Stimulated activated CD8-positive, alpha-beta memory T cell treated with anti-CD3 and anti-CD28 coated beads, Interleukin-7, amount 100 ng/mL, for 48 hours (primary cell): ENCODE results near the gene SSTR3.
"Not testable (repeated sequence)": the region's sequence is repeated elsewhere in the genome, so short reads cannot be mapped to it uniquely, and the experiment has no call there.

Source experiments
- DNase-seq, 2 donors: peaks; one replicate each; pipeline ENCODE4 v3.0.0-alpha.2; 2020; ENCODE audit warnings: low read depth in 1 of 2; ENCODE audit errors: extremely low read depth in 1 of 2

SSTR3 gene

GRCh38 chr22:37213218-37213855, 1.1 kb upstream of the SSTR3 start:
- DNase-seq: no peak

DNA sequence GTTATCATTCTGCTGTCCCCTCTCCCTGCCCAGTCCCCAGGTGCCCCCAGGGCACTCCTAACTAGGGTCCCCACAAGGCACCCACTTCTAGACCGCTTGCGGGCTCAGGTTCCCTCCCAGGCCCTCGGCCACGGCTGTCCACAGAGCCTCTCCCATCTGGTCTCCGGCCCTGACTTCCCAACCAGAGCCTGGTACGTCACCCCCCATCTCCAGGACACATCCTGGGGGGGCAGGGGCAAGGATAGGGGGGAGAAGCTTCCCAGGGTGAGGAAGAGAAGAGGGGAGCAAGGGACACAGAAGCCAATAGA, 457 bp downstream of the SSTR3 start:
- DNase-seq: no peak

- DNase-seq: no peak
Measured at GRCh38 chr22:37211075-37211865, 1.0 kb downstream of the SSTR3 start.

GRCh38 chr22:37210041-37210803, 2.1 kb downstream of the SSTR3 start:
- DNase-seq: no peak

DNA sequence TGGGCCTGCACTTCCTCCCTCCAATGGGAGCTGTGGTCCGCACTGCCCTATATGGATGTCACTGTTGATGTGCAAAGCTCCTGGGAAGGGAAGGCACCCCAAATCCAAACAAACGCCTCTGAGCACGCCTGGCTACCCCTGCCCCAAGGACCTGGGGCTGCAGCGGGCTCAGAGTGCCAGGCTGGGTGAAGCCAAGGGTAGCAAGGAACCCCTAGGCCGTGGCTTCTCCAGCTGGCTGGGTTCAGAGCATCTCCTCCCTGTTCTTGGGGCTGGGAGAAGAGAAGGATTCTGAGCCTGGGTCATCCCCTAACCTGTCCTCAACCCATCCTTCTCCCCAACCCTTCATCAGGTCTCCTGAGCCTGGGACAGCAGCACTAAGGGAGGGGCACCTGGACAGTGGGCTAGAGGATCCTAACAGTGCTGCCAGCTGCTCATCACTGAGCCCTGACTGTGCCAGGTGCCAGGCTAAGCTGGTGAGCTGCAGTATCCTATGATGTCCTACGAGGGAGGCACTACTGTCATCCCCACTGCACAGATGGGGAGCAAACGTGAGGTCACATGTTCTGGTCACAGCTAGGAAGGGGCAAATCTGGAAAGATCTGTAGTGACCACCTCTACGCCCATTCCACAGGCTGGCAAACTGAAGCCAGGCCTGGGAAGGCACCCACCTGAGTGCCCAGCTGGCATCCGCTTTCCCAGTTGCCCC, 3.0 kb downstream of the SSTR3 start:
- no peak for DNase-seq

GRCh38 chr22:37208401-37209139, 3.7 kb downstream of the SSTR3 start:
- DNase-seq: no peak

DNA sequence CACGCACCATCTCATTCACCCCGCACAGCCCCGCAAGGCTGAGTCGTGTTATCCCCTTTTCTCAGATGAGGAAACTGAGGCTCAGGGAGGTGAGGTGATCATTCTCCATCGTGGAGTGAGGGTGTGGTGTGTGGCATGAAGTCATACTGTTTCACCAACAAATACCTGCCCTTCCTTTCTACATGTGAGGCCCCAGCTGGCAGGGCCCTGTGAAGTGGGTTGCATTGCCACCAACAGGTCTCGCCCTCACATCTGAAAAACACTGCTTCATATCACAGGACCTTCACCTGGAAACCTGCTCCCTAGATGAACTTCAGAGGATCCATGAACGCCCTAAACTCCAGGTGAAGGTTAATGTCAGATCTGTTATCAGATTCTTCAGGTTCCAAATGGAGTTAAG, 4.3 kb downstream of the SSTR3 start:
- DNase-seq: no peak

GRCh38 chr22:37206841-37207821, 5.1 kb downstream of the SSTR3 start:
- no peak for DNase-seq

DNA sequence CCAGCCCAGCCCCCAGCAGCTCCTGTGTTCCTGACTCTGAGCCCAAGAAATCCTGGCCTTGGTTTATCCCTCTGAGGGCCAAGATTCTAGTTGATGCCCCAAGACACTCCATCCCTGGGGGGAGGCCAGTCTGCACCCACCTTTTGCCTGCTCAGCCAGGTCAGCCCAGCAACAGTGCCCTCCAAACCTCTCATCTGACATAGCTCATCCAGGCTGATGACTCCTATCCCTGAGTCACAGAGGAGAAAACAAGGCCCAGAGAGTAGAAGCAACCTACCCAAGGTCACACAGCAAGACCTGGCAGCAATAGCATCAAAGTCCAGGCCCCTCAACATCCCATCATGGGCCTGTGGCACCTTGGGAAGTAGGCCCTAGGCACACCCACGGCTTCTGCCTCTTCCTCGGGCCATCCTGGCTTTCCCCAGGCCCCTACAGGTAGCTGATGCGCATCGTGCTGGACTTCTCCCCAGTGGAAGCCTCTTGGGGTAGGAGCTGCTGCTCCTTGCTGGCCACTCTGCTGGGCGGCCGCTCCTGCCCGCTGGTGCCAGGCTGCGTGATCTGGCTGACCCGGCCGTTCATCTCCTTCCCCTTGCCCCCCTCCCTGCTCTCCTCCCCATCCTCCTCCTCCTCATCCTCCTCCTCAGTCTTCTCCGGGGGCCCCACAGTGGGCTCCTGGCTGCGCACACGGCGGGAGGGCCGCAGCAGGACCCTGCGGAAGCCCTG, 6.0 kb downstream of the SSTR3 start:
- DNase-seq: no peak

DNA sequence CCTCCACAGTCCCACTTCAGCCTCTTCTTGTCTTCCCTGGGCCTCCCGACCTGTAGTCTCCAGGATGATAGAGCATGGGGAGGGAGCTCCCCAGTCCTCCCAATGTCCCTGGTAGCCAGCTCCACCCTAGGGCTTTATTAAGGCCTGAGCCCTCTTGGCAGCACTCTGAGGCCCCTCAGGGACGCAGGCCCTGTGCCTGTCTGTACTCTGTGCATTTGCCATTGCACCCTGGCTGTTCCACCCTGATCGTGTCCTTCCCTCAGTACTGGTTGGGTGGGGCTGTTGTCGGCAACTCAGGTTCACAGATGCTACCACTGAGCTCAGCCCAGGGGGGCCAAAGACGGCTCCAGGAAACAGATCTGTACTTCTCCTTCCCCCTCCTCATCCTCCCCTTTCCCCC, 7.2 kb downstream of the SSTR3 start:
- no peak for DNase-seq

DNA sequence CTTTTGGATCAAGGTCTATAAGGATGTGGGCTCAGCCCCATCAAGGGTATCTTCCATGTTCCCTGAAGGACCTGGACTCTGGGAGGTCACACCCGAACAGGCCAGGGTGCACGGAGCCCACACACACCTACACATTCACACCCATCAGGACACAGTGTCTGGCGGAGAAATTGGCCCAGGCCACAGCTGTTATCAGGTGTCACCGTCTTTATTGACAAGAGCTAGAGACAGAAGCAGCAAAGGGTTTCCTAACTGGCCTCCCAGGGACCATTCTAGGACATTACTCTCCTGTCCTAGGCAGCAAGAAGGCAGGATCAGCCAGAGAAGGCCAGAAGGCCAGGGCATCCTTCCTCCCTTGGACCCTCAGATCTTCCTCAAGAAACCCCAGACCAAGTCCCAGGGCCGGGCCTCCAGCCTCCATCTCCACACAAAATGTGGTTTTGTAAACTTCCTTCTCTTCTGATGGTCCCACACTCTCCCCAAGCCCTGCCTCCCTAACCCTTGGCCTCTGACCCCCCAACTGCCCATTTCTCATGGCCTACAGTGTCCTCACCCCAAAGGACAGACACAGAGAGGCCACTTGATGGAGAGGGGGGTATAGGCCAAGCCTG, 8.1 kb downstream of the SSTR3 start:
- no peak for DNase-seq

DNA sequence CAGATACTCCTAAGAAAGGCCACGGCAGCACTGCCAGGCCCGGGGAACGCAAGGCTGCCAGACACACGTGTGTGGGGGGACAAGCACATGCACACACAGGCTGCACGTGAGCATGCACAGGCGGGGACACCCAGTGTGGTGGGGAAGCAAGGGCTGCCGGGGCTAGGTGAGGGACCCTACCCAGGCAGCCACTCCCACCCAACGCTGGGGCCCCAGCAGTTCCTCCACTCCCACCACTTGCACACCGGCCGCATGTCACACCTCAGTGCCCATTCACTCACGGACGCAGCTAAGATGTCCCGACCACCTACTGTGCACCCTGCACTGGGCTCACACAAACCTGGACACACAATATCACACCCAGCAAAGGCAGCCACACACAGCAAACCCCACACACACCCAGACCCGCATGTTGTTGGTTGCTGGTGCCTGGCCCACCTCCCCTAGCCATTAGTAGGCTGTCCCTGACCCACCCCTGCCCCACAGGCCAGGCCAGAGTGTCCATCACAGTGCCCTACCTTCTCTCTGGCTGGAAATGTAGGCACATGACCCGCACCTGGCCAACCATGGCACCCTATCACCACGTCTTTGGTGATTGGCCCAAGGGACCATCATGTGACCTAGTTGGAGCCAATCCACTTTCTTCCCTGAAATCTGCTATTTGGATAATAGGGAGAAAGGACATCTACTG, 8.8 kb downstream of the SSTR3 start:
- DNase-seq: no peak

GRCh38 chr22:37202716-37203115, 9.6 kb downstream of the SSTR3 start:
- DNase-seq: no peak

DNA sequence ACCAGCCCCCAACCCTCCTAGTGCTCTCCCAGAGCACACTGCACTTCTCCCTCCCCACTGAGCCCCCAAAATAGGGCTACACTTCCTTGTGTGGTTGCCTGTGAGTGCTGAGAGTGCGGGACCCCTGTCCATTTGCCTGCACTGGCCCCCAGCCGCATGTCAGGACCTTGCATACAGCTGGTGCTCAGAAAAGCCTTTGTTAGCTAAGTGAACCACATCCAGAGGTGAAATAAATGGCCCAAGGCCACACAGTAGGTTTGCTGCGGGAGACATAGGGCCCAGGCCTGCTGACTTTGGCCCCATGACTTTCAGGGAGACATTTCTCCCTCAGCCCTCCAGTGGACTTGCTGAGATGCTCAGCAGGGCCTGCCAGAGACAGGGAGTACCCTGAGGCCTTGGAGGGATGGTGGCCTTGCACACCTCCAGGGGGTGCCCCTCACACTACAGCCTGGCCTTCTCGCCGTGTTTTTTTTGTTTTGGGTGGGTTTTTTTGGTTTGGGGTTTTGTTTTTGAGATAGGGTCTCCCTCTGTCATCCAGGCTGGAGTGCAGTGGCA, 10.2 kb downstream of the SSTR3 start:
- DNase-seq: no peak

DNA sequence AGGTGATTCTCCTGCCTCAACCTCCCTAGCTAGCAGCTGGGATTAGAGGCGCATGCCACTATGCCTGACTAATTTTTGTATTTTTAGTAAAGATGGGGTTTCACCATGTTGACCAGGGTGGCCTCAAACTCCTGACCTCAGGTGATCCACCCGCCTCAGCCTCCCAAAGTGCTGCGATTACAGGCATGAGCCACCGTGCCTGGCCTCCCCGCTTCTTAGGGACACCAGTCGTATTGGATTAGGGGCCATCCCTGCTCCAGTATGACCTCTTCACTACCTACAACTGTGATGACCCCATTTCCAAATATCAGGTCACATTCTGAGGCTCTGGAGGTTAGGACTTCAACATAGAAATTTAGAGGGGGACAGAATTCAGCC, 10.8 kb downstream of the SSTR3 start:
- not testable (repeated sequence) for DNase-seq

DNA sequence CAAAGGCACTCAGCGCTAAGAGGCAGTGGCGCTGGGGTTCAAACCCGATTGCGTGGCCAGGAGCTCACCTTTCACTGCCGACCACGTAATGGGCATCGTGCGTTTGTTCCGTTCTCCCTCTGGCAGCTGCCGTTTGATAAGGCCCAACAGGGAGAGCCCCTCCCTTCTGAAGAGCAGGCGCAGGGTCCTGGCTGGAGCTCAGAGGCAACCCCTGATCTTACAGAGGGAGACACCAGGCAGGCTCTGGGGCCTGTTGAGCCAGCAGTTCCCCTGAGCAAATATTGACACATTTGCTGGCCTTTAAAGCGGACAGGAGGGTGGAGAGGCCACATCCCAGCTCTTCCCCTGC, 12.5 kb downstream of the SSTR3 start:
- no peak for DNase-seq

GRCh38 chr22:37199103-37199759, 13.0 kb downstream of the SSTR3 start:
- peak; percentile 98 to 99 for DNase-seq
